Breast epithelium (tissue), 4 donors: Measurements from ENCODE around the gene LDLR. TPM values are rescaled to one million over a fixed set of nuclear protein-coding genes. Genes with fewer than 3 reads are reported as not detected.

Experiments used
- DNase-seq, 2 donors: peaks; one replicate each; pipeline ENCODE4 v3.0.0-alpha.2; 2019; ENCODE audit warnings: low spot score in 2 of 2
- H3K27ac ChIP-seq, 2 donors: fragments of 200-600 bp; sonication (generic) in 1 of 2; one replicate each; pipeline ENCODE4 v1.5.1; 2016 to 2019; ENCODE audit warnings: mild to moderate bottlenecking in 1 of 2
- H3K27me3 ChIP-seq, 2 donors: fragments of 200-600 bp; sonication (generic) in 1 of 2; one replicate each; pipeline versions ENCODE4 v1.5.1 to v1.6.0; 2017 to 2019; ENCODE audit warnings: control low read depth in 1 of 2, mild to moderate bottlenecking in 1 of 2
- H3K36me3 ChIP-seq: fragments of 200-600 bp; one replicate; pipeline ENCODE4 v1.5.1; 2019
- H3K4me1 ChIP-seq, 2 donors: fragments of 200-600 bp; sonication (generic); one replicate each; pipeline ENCODE4 v1.5.1; 2016 to 2019; ENCODE audit warnings: control low read depth in 1 of 2
- H3K4me3 ChIP-seq, 3 donors: fragments of 200-600 bp; sonication (generic); 1 replicate in 2 of 3; 2 replicates in 1 of 3; pipeline ENCODE4 v1.5.1; 2016 to 2019; ENCODE audit warnings: mild to moderate bottlenecking in 3 of 3, moderate library complexity in 2 of 3
- H3K9me3 ChIP-seq, 2 donors: fragments of 200-600 bp; sonication (generic) in 1 of 2; one replicate each; pipeline ENCODE4 v1.5.1; 2016 to 2019; ENCODE audit warnings: control low read depth in 1 of 2
- CTCF ChIP-seq, 3 donors: fragments of 450-650 bp; IDR thresholded peaks; one replicate each; pipeline ENCODE4 v1.5.1; 2016 to 2017; ENCODE audit warnings: antibody characterized with exemption in 3 of 3, mild to moderate bottlenecking in 3 of 3, moderate library complexity in 3 of 3
- POLR2A ChIP-seq: fragments of 450-650 bp; IDR thresholded peaks from one replicate; pipeline ENCODE4 v1.6.1; 2016; ENCODE audit warnings: antibody characterized with exemption, mild to moderate bottlenecking, moderate library complexity
- POLR2AphosphoS5 ChIP-seq, 3 donors: sonication (generic); formaldehyde crosslinking; IDR thresholded peaks; one replicate each; pipeline ENCODE4 v1.6.1; 2017; ENCODE audit warnings: antibody characterized with exemption in 3 of 3
- intact Hi-C: fragments of 100-400 bp; cut with DNase I; formaldehyde crosslinking; loops from one replicate; pipeline ENCODE4 v1.15.1; 2023; ENCODE audit warnings: low total_unique reads
- total RNA-seq, 3 donors: library from RNA; depleted of rRNA; stranded (reverse); fragments of >200 nt; gene quantifications; one replicate each; pipeline ENCODE4 v1.1.0, GENCODE V29; 2016

The LDLR gene
- total RNA-seq, 3 donors from 2014 or later, result 12.6 to 47.4 (median 45.6) TPM

- TF ChIP-seq POLR2AphosphoS5 (IDR thresholded peaks at IDR 0.05) (no peak), CTCF (IDR thresholded peaks at IDR 0.05) (no peak), POLR2A (no peak)
- no peaks in the 10 kb centered on the region for H3K9me3 ChIP-seq
- H3K4me3 ChIP-seq, result no peak overlapping the region
- intact Hi-C loops, result no loop called here
- DNase-seq, result no peak
- H3K27ac ChIP-seq, result no peak overlapping the region
- H3K27me3 ChIP-seq, result no peaks in the 10 kb centered on the region
- no peaks in the 10 kb centered on the region for H3K36me3 ChIP-seq
- H3K4me1 ChIP-seq, result no peaks in the 10 kb centered on the region
Observed at GRCh38 chr19:11064831-11065303, 24.4 kb upstream of the LDLR start.

- no peaks in the 10 kb centered on the region for H3K36me3 ChIP-seq
- no peak for TF ChIP-seq POLR2AphosphoS5 (IDR thresholded peaks at IDR 0.05)
- no peak for TF ChIP-seq CTCF (IDR thresholded peaks at IDR 0.05)
- no peak for TF ChIP-seq POLR2A
- DNase-seq, result no peak
- H3K27me3 ChIP-seq, result no peaks in the 10 kb centered on the region
- no peaks in the 10 kb centered on the region for H3K4me1 ChIP-seq
- intact Hi-C loops, result no loop called here
- no peaks in the 10 kb centered on the region for H3K9me3 ChIP-seq
- H3K4me3 ChIP-seq, result no peak overlapping the region
- no peak overlapping the region for H3K27ac ChIP-seq
Observed at GRCh38 chr19:11066326-11066725, 22.9 kb upstream of the LDLR start.

GRCh38 chr19:11067356-11068113 lies 21.7 kb upstream of the LDLR start:
- Histone ChIP-seq H3K9me3 (no peaks in the 10 kb centered on the region), H3K4me3 (no peak overlapping the region), H3K27ac (no peak overlapping the region), H3K27me3 (no peaks in the 10 kb centered on the region), H3K4me1 (no peaks in the 10 kb centered on the region), H3K36me3 (no peaks in the 10 kb centered on the region)
- intact Hi-C loops, result no loop called here
- no peak for DNase-seq
- TF ChIP-seq POLR2AphosphoS5 (IDR thresholded peaks at IDR 0.05), result no peak
- TF ChIP-seq POLR2A, result no peak
- TF ChIP-seq CTCF (IDR thresholded peaks at IDR 0.05), result no peak

- DNase-seq, result no peak
- H3K4me1 ChIP-seq, result no peaks in the 10 kb centered on the region
- no peak overlapping the region for H3K27ac ChIP-seq
- no peaks in the 10 kb centered on the region for H3K36me3 ChIP-seq
- intact Hi-C loops, result no loop called here
- no peaks in the 10 kb centered on the region for H3K9me3 ChIP-seq
- no peaks in the 10 kb centered on the region for H3K27me3 ChIP-seq
- TF ChIP-seq POLR2A (no peak), CTCF (IDR thresholded peaks at IDR 0.05) (no peak), POLR2AphosphoS5 (IDR thresholded peaks at IDR 0.05) (no peak)
- H3K4me3 ChIP-seq, result no peak overlapping the region
Observed at GRCh38 chr19:11069561-11069960, 19.7 kb upstream of the LDLR start.

GRCh38 chr19:11070123-11070522 lies 19.1 kb upstream of the LDLR start:
- intact Hi-C loops, result no loop called here
- Histone ChIP-seq H3K4me1 (no peaks in the 10 kb centered on the region), H3K27me3 (no peaks in the 10 kb centered on the region), H3K9me3 (no peaks in the 10 kb centered on the region), H3K36me3 (no peaks in the 10 kb centered on the region), H3K27ac (no peak overlapping the region), H3K4me3 (no peak overlapping the region)
- no peak for DNase-seq
- TF ChIP-seq POLR2AphosphoS5 (IDR thresholded peaks at IDR 0.05), result no peak
- TF ChIP-seq POLR2A, result no peak
- no peak for TF ChIP-seq CTCF (IDR thresholded peaks at IDR 0.05)
